Kidney epithelial cell (primary cell): ENCODE results near the gene KCTD16. TPM values are rescaled to one million over a fixed set of nuclear protein-coding genes. Genes with fewer than 3 reads are reported as not detected.

ENCODE experiments used
- DNase-seq: peaks from one replicate; pipeline ENCODE4 v3.0.0-alpha.2; 2010; ENCODE audit warnings: low read depth
- H3K27me3 ChIP-seq: 2 replicates; pipeline ENCODE4 v1.6.0; 2011; ENCODE audit warnings: low read length; ENCODE audit not compliant: control insufficient read depth, insufficient read depth
- H3K36me3 ChIP-seq: 2 replicates; pipeline ENCODE4 v1.5.1; 2011; ENCODE audit warnings: low read length; ENCODE audit not compliant: control insufficient read depth, insufficient read depth
- H3K4me3 ChIP-seq: 2 replicates; pipeline ENCODE4 v1.5.1; 2011; ENCODE audit warnings: low read depth, mild to moderate bottlenecking, control low read depth, low read length
- CTCF ChIP-seq: IDR thresholded peaks from 2 replicates; pipeline ENCODE4 v1.5.1; 2011; ENCODE audit warnings: mild to moderate bottlenecking, moderate library complexity, low read length, control low read depth, inconsistent platforms; ENCODE audit not compliant: insufficient read depth, poor library complexity, severe bottlenecking
- total RNA-seq: library from RNA; depleted of rRNA; stranded (reverse); fragments of >200 nt; gene quantifications from 2 replicates; pipeline ENCODE4 v1.2.3, GENCODE V29; 2015

KCTD16 gene
- total RNA-seq, 1 donor from 2014 or later = 1.4 TPM

GRCh38 chr5:144504929-144505577 lies 334.4 kb downstream of the KCTD16 start:
- TF ChIP-seq CTCF = no peak
- Histone ChIP-seq H3K4me3 (no peak overlapping the region), H3K27me3 (no peaks in the 10 kb centered on the region), H3K36me3 (no peaks in the 10 kb centered on the region)
- no peak for DNase-seq

GRCh38 chr5:144510845-144511579 lies 340.3 kb downstream of the KCTD16 start:
- Histone ChIP-seq H3K36me3 (no peaks in the 10 kb centered on the region), H3K4me3 (no peak overlapping the region), H3K27me3 (no peaks in the 10 kb centered on the region)
- no peak for DNase-seq
- no peak for TF ChIP-seq CTCF

- DNase-seq = no peak
- H3K4me3 ChIP-seq = no peak overlapping the region
- no peaks in the 10 kb centered on the region for H3K27me3 ChIP-seq
- H3K36me3 ChIP-seq = no peaks in the 10 kb centered on the region
- TF ChIP-seq CTCF = no peak
Observed at GRCh38 chr5:144511580-144512072, 341.0 kb downstream of the KCTD16 start.

- TF ChIP-seq CTCF = no peak
- no peak overlapping the region for H3K4me3 ChIP-seq
- H3K36me3 ChIP-seq = no peaks in the 10 kb centered on the region
- DNase-seq = no peak
- no peaks in the 10 kb centered on the region for H3K27me3 ChIP-seq
Observed at GRCh38 chr5:144522698-144523097, 352.0 kb downstream of the KCTD16 start.

- no peak for DNase-seq
- no peak for TF ChIP-seq CTCF
- H3K27me3 ChIP-seq = no peaks in the 10 kb centered on the region
- H3K36me3 ChIP-seq = no peaks in the 10 kb centered on the region
- no peak overlapping the region for H3K4me3 ChIP-seq
Observed at GRCh38 chr5:144525000-144525399, 354.3 kb downstream of the KCTD16 start.
